Measurements from ENCODE around the gene RAB44. TPM values are rescaled to one million over a fixed set of nuclear protein-coding genes. Genes with fewer than 3 reads are reported as not detected.
A peak's percentile ranks its signal among the peaks of the same experiment; 100 is the strongest.

The RAB44 gene
- total RNA-seq, 1 experiment from 2014 or later: not detected

DNA sequence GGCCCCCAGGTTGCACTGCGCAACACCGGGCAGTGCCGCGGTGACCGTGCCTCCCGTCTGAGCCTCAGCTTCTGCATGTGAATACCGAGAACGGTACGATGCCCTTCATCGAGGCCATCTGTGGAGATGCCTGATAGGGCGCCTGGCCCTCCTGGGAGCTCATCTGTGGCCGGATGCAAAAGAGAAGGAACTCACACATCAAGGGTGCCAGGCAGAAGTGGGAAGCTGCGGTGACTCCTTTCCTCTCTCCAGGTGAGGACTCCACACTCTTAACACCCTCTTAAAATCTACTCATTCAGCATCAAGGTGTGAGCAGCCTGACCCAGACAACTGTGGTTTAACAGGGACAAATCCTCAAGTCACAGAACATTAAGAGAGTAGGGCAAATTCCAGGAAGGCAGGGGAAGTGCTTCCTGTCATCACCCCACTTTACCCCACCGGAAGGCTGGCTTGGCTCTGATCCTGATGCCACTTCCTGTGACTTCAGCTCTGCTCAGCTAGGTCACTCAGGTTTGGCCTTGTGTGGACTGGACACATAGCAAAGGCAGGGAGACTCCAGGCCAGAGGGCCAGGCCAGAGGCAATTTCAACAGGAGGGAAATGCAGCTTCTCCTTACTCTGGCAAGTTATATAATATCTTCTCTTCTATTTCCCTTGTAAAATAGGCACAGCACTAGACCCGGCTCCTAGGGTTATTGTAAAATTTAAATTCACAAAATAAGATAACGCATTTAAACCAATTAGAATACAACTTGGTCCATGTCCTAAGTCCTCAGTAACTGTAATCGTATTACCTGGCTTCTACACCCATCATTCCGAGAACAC is 72.3 kb downstream of the RAB44 start:
- peaks cover 26% of the 10 kb centered on the region for H3K4me1 ChIP-seq (replicated peaks; ENCODE audit: insufficient read depth)
- no peaks in the 10 kb centered on the region for H4K20me1 ChIP-seq (ENCODE audit: insufficient read depth)
- H3K27me3 ChIP-seq (ENCODE audit: insufficient read depth, low read depth): no peaks in the 10 kb centered on the region
- no peak overlapping the region for H2AFZ ChIP-seq
- DNase-seq: no peak
- TF ChIP-seq EZH2 (IDR thresholded peaks at IDR 0.05; ENCODE audit: low read depth): no peak
- no peak for TF ChIP-seq CTCF (conservative IDR thresholded peaks at IDR 0.05)
- CTCF ChIA-PET: interaction anchor here (0.6 to 3.0 kb wide), 2 partner anchors 83 to 268 kb away, joined by 3 to 16 read pairs; no protein-coding TSS in a partner anchor
- intact Hi-C loops (cut with micrococcal nuclease; ENCODE audit: unreplicated experiment): no loop called here
- H3K79me2 ChIP-seq (ENCODE audit: low read depth): no peaks in the 10 kb centered on the region
- H3K36me3 ChIP-seq (ENCODE audit: low read depth): no peaks in the 10 kb centered on the region
- peak overlapping the region; percentile 39 for H3K4me2 ChIP-seq
- peak overlapping the region; percentile 54 for H3K27ac ChIP-seq
- H3K9me3 ChIP-seq (ENCODE audit: insufficient read depth, low read depth): no peaks in the 10 kb centered on the region
- no peaks in the 10 kb centered on the region for H3K9me2 ChIP-seq (ENCODE audit: insufficient read depth)
- no peak overlapping the region for H3K4me3 ChIP-seq
- no TSS peak for BruUV-seq (replicated peaks)
- H3F3A ChIP-seq (ENCODE audit: insufficient read depth, low read depth): peaks cover 22% of the 10 kb centered on the region
- POLR2A ChIA-PET (ENCODE audit: unreplicated experiment): interaction anchor here (0.6 kb wide), 1 partner anchor 448 kb away, joined by 3 read pairs; no protein-coding TSS in a partner anchor

DNA sequence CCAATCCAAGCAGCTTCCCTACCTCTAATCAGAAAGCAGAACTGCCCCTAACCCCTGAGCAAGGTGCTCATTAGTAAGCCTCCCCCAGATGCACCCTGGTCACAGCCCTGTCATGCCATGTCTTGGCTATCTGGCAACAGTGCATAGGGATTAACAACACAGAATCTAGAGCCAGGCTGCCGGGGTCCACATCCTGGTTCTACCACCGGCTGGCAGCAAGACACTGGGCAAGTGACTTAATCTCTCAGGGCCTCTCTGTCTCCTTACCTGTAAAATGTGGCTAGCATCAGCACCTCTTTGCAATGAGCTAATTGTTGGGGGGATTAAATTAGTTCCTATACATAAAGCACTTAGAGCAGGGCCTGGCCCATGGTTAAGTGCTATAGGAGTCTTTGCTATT is 73.5 kb downstream of the RAB44 start:
- Histone ChIP-seq H2AFZ (no peak overlapping the region), H3K27ac (no peak overlapping the region), H3K27me3 (ENCODE audit: insufficient read depth, low read depth) (no peaks in the 10 kb centered on the region), H3F3A (ENCODE audit: insufficient read depth, low read depth) (peaks cover 22% of the 10 kb centered on the region), H3K79me2 (ENCODE audit: low read depth) (no peaks in the 10 kb centered on the region), H3K4me3 (no peak overlapping the region), H3K36me3 (ENCODE audit: low read depth) (no peaks in the 10 kb centered on the region), H3K9me3 (ENCODE audit: insufficient read depth, low read depth) (no peaks in the 10 kb centered on the region), H3K4me1 (replicated peaks; ENCODE audit: insufficient read depth) (peaks cover 26% of the 10 kb centered on the region), H4K20me1 (ENCODE audit: insufficient read depth) (no peaks in the 10 kb centered on the region), H3K4me2 (no peak overlapping the region), H3K9me2 (ENCODE audit: insufficient read depth) (no peaks in the 10 kb centered on the region)
- CTCF ChIA-PET: no interaction called here
- POLR2A ChIA-PET (ENCODE audit: unreplicated experiment): no interaction called here
- TF ChIP-seq EZH2 (IDR thresholded peaks at IDR 0.05; ENCODE audit: low read depth): no peak
- TF ChIP-seq CTCF (conservative IDR thresholded peaks at IDR 0.05): no peak
- BruUV-seq (replicated peaks): no TSS peak
- no peak for DNase-seq
- intact Hi-C loops (cut with micrococcal nuclease; ENCODE audit: unreplicated experiment): no loop called here

DNA sequence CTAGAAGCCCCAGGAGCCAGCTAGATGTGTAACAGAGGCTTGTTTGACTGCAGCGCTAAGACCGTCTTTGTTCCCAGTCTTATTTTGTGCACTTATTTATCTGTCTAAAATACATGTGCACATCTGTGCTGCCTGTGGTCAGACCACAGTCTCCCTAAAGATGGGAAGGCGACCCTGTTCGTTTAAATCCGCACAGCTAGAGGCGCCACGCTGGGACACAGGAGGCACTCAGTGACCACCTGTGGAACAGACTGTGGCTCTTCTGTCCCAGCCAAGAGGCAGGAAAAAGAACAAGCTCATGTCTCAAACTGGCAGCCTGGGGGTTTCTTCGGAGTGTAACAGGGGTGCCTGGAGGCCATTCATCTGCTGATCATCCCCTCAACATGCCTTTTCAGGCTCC is 74.8 kb downstream of the RAB44 start:
- Histone ChIP-seq H3K27me3 (ENCODE audit: insufficient read depth, low read depth) (no peaks in the 10 kb centered on the region), H3K27ac (no peak overlapping the region), H3K9me2 (ENCODE audit: insufficient read depth) (no peaks in the 10 kb centered on the region), H3F3A (ENCODE audit: insufficient read depth, low read depth) (peaks cover 22% of the 10 kb centered on the region), H3K4me3 (no peak overlapping the region), H2AFZ (no peak overlapping the region), H3K9me3 (ENCODE audit: insufficient read depth, low read depth) (no peaks in the 10 kb centered on the region), H3K4me1 (replicated peaks; ENCODE audit: insufficient read depth) (peaks cover 26% of the 10 kb centered on the region), H3K79me2 (ENCODE audit: low read depth) (no peaks in the 10 kb centered on the region), H3K4me2 (no peak overlapping the region), H4K20me1 (ENCODE audit: insufficient read depth) (no peaks in the 10 kb centered on the region), H3K36me3 (ENCODE audit: low read depth) (no peaks in the 10 kb centered on the region)
- no peak for DNase-seq
- intact Hi-C loops (cut with micrococcal nuclease; ENCODE audit: unreplicated experiment): no loop called here
- TF ChIP-seq CTCF (conservative IDR thresholded peaks at IDR 0.05): no peak
- no peak for TF ChIP-seq EZH2 (IDR thresholded peaks at IDR 0.05; ENCODE audit: low read depth)
- ChIA-PET POLR2A (ENCODE audit: unreplicated experiment) (interaction anchor here (0.6 kb wide), 1 partner anchor 537 kb away, joined by 4 read pairs; no protein-coding TSS in a partner anchor), CTCF (interaction anchor here (0.6 kb wide), 1 partner anchor 396 kb away, joined by 7 read pairs; no protein-coding TSS in a partner anchor)
- no TSS peak for BruUV-seq (replicated peaks)

Data from PC-9 (cell line).